H1 (cell line): Measurements from ENCODE around the gene ZNF423. TPM values are rescaled to one million over a fixed set of nuclear protein-coding genes. Genes with fewer than 3 reads are reported as not detected.

Experiments
- CTCF ChIA-PET: fragments of 300-600 bp; sonication (Branson Sonifier 250); formaldehyde crosslinking; loops from one replicate; lab custom pipeline; 2021; ENCODE audit not compliant: partially characterized antibody; lab: Charles Lee
- POLR2A ChIA-PET: fragments of 300-600 bp; sonication (Branson Sonifier 250); formaldehyde crosslinking; loops from one replicate; lab custom pipeline; 2021; ENCODE audit warnings: inconsistent platforms; ENCODE audit not compliant: partially characterized antibody; lab: Charles Lee
- DNase-seq, 2 experiments: peaks; one replicate each; pipeline versions ENCODE4 v3.0.0 to v3.0.0-alpha.2; 2010 to 2022; ENCODE audit warnings: low spot score in 2 of 2, low read depth in 1 of 2, mixed read lengths in 1 of 2
- FAIRE-seq: peaks from 2 replicates; lab custom pipeline; 2011; peaks lifted over from hg19 to GRCh38; lab: Jason Lieb, UNC
- H2AFZ ChIP-seq: 2 replicates; pipeline ENCODE4 v1.8.1; 2012; ENCODE audit warnings: low read length, inconsistent platforms
- H2AK5ac ChIP-seq: 2 replicates; pipeline ENCODE4 v1.6.1; 2013; ENCODE audit warnings: low read depth, low read length
- H2BK120ac ChIP-seq: replicated peaks from 2 replicates; pipeline ENCODE3; 2013; ENCODE audit warnings: low read depth, low read length, inconsistent platforms
- H2BK12ac ChIP-seq: 2 replicates; pipeline ENCODE4 v1.6.1; 2013; ENCODE audit warnings: low read depth, low read length
- H2BK15ac ChIP-seq: 2 replicates; pipeline ENCODE4 v1.6.1; 2013; ENCODE audit warnings: low read length
- H2BK20ac ChIP-seq: 2 replicates; pipeline ENCODE4 v1.6.1; 2013; ENCODE audit warnings: low read length
- H2BK5ac ChIP-seq: 2 replicates; pipeline ENCODE4 v1.6.1; 2013; ENCODE audit warnings: low read depth, low read length
- H3K14ac ChIP-seq: 2 replicates; pipeline ENCODE4 v1.6.1; 2013; ENCODE audit warnings: inconsistent platforms; ENCODE audit not compliant: insufficient read length
- H3K18ac ChIP-seq: 2 replicates; pipeline ENCODE4 v1.6.1; 2013; ENCODE audit warnings: low read length; ENCODE audit errors: extremely low read depth
- H3K23ac ChIP-seq: 2 replicates; pipeline ENCODE4 v1.6.1; 2013; ENCODE audit warnings: inconsistent platforms; ENCODE audit not compliant: insufficient read length
- H3K23me2 ChIP-seq: 2 replicates; pipeline ENCODE4 v1.6.1; 2013; ENCODE audit warnings: low read depth, low read length
- H3K27ac ChIP-seq: 2 replicates; pipeline ENCODE4 v1.6.1; 2011; ENCODE audit warnings: low read depth, low read length, inconsistent platforms
- H3K27me3 ChIP-seq, 4 experiments: replicated peaks in 1 of 4; 1 replicate in 1 of 4; 2 replicates in 3 of 4; pipeline versions ENCODE4 v1.6.1 to v1.8.1; 2011 to 2013; ENCODE audit warnings: low read length in 3 of 4, mild to moderate bottlenecking in 3 of 4, inconsistent platforms in 2 of 4, mixed read lengths in 2 of 4, moderate library complexity in 1 of 4; ENCODE audit not compliant: control insufficient read depth in 3 of 4, insufficient read depth in 3 of 4; ENCODE audit errors: extremely low read depth in 1 of 4
- H3K36me3 ChIP-seq, 4 experiments: 2 replicates each; pipeline versions ENCODE4 v1.6.1 to v1.8.1; 2011 to 2013; ENCODE audit warnings: mild to moderate bottlenecking in 4 of 4, low read length in 3 of 4, moderate library complexity in 2 of 4, control low read depth in 1 of 4, inconsistent platforms in 1 of 4; ENCODE audit not compliant: insufficient read depth in 4 of 4, control insufficient read depth in 2 of 4
- H3K4ac ChIP-seq: replicated peaks from 2 replicates; pipeline ENCODE3; 2013; ENCODE audit warnings: low read length, low read depth, mixed read lengths, inconsistent platforms; ENCODE audit not compliant: insufficient read length
- H3K4me1 ChIP-seq, 4 experiments: replicated peaks in 1 of 4; 1 replicate in 1 of 4; 2 replicates in 3 of 4; pipeline versions ENCODE4 v1.6.1 to v1.8.1; 2011 to 2013; ENCODE audit warnings: low read length in 3 of 4, inconsistent platforms in 2 of 4, mixed read lengths in 1 of 4; ENCODE audit not compliant: insufficient read depth in 4 of 4, control insufficient read depth in 3 of 4
- H3K4me2 ChIP-seq, 2 experiments: 2 replicates each; pipeline versions ENCODE4 v1.6.1 to v1.8.1; 2011 to 2013; ENCODE audit warnings: low read depth in 2 of 2, low read length in 2 of 2, control low read depth in 1 of 2, inconsistent platforms in 1 of 2, mild to moderate bottlenecking in 1 of 2; ENCODE audit not compliant: insufficient read depth in 1 of 2
- H3K4me3 ChIP-seq, 4 experiments: fragments of 200-600, 300-600 bp in 1 of 4; sonication (generic), shearing (Covaris generic), sonication (Bioruptor Twin) in 1 of 4; 2 replicates each; pipeline versions ENCODE4 v1.5.1 to v1.8.1; 2011 to 2016; ENCODE audit warnings: low read length in 4 of 4, low read depth in 3 of 4, control low read depth in 2 of 4, inconsistent platforms in 2 of 4, mild to moderate bottlenecking in 2 of 4, mixed read lengths in 1 of 4, moderate library complexity in 1 of 4; ENCODE audit not compliant: insufficient read depth in 2 of 4; ENCODE audit errors: extremely low read depth in 1 of 4
- H3K56ac ChIP-seq: replicated peaks from 2 replicates; pipeline ENCODE3; 2013; ENCODE audit warnings: low read depth, mild to moderate bottlenecking, mixed read lengths, low read length, inconsistent platforms; ENCODE audit not compliant: insufficient read length
- H3K79me1 ChIP-seq: 2 replicates; pipeline ENCODE4 v1.6.1; 2013; ENCODE audit warnings: low read depth, low read length, control low read depth
- H3K79me2 ChIP-seq, 2 experiments: 2 replicates each; pipeline versions ENCODE4 v1.6.1 to v1.8.1; 2012 to 2013; ENCODE audit warnings: low read length in 2 of 2, mild to moderate bottlenecking in 2 of 2, inconsistent platforms in 1 of 2; ENCODE audit not compliant: insufficient read depth in 2 of 2, control insufficient read depth in 1 of 2
- H3K9ac ChIP-seq, 4 experiments: replicated peaks in 1 of 4; 1 replicate in 1 of 4; 2 replicates in 3 of 4; pipeline versions ENCODE4 v1.6.1 to v1.8.1; 2011 to 2013; ENCODE audit warnings: low read depth in 3 of 4, low read length in 3 of 4, control low read depth in 2 of 4, mild to moderate bottlenecking in 2 of 4, moderate library complexity in 2 of 4, inconsistent platforms in 1 of 4; ENCODE audit errors: extremely low read depth in 1 of 4
- H3K9me3 ChIP-seq, 2 experiments: 2 replicates each; pipeline versions ENCODE4 v1.6.1 to v1.8.1; 2012 to 2013; ENCODE audit warnings: mild to moderate bottlenecking in 2 of 2, moderate library complexity in 2 of 2, control low read depth in 1 of 2, inconsistent platforms in 1 of 2, low read depth in 1 of 2, low read length in 1 of 2, mixed read lengths in 1 of 2; ENCODE audit not compliant: insufficient read depth in 2 of 2
- H4K20me1 ChIP-seq, 2 experiments: replicated peaks in 1 of 2; 2 replicates each; pipeline versions ENCODE3 to v1.8.1; 2011 to 2013; ENCODE audit warnings: inconsistent platforms in 2 of 2, low read length in 2 of 2, mild to moderate bottlenecking in 1 of 2; ENCODE audit not compliant: insufficient read depth in 2 of 2, control insufficient read depth in 1 of 2
- H4K5ac ChIP-seq: 2 replicates; pipeline ENCODE4 v1.6.1; 2013; ENCODE audit warnings: low read length, low read depth, mixed read lengths, inconsistent platforms; ENCODE audit not compliant: insufficient read length
- H4K8ac ChIP-seq: 2 replicates; pipeline ENCODE4 v1.8.0; 2013; ENCODE audit warnings: mild to moderate bottlenecking, moderate library complexity, low read length, inconsistent platforms; ENCODE audit not compliant: insufficient read depth; ENCODE audit errors: extremely low read depth
- H4K91ac ChIP-seq: replicated peaks from 2 replicates; pipeline ENCODE3; 2013; ENCODE audit warnings: low read length, mixed read lengths, inconsistent platforms; ENCODE audit not compliant: insufficient read length
- BRCA1 ChIP-seq: IDR thresholded peaks from 2 replicates; pipeline ENCODE4 v1.6.1; 2012; ENCODE audit warnings: low read depth, low read length, improper control_type of control experiment
- CBX8 ChIP-seq: fragments of 300-800, 300-1000 bp; sonication (generic); IDR thresholded peaks from 2 replicates; pipeline ENCODE4 v1.7.1; 2016; ENCODE audit warnings: low read depth, low read length, borderline replicate concordance
- EGR1 ChIP-seq: IDR thresholded peaks from 2 replicates; pipeline ENCODE4 v1.6.1; 2011; ENCODE audit warnings: low read depth, low read length, borderline replicate concordance
- PHF8 ChIP-seq: fragments of 200-600 bp; sonication (generic); conservative IDR thresholded peaks from 2 replicates; pipeline ENCODE4 v1.7.1; 2012; ENCODE audit warnings: low read depth, mild to moderate bottlenecking, inconsistent platforms, low read length, moderate library complexity
- RAD21 ChIP-seq, 2 experiments: IDR thresholded peaks in 1 of 2; conservative IDR thresholded peaks in 1 of 2; 2 replicates each; pipeline ENCODE4 v1.6.1; 2011; ENCODE audit warnings: low read depth in 2 of 2, low read length in 2 of 2, improper control_type of control experiment in 1 of 2, inconsistent platforms in 1 of 2, mild to moderate bottlenecking in 1 of 2, moderate library complexity in 1 of 2
- RBBP5 ChIP-seq: IDR thresholded peaks from 2 replicates; pipeline ENCODE4 v1.7.1; 2012; ENCODE audit warnings: low read depth, mild to moderate bottlenecking, inconsistent platforms, low read length, moderate library complexity, borderline replicate concordance
- SIX5 ChIP-seq: IDR thresholded peaks from 2 replicates; pipeline ENCODE4 v1.6.1; 2011; ENCODE audit warnings: mild to moderate bottlenecking, low read depth, low read length
- TAF1 ChIP-seq: IDR thresholded peaks from 2 replicates; pipeline ENCODE4 v1.6.1; 2011; ENCODE audit warnings: mild to moderate bottlenecking, low read depth, low read length
- WGBS, 2 experiments: shearing (Covaris generic) in 1 of 2; methylation state at CpG; one replicate each; pipeline versions ENCODE4 v1.1.6 to v1.1.7; 2013 to 2015; ENCODE audit warnings: low lambda C conversion rate in 2 of 2, mixed read lengths in 2 of 2, inconsistent platforms in 1 of 2, low coverage in 1 of 2, missing lambda C conversion rate in 1 of 2; ENCODE audit not compliant: insufficient replicate concordance in 2 of 2, insufficient coverage in 1 of 2, insufficient read length in 1 of 2; ENCODE audit errors: extremely low coverage in 1 of 2, missing lambda C conversion rate in 1 of 2; 5-methylcytosine and 5-hydroxymethylcytosine counted together
- polyA plus RNA-seq, 7 experiments: library from polyadenylated mRNA; depleted of rRNA in 3 of 7; stranded (reverse) in 5 of 7; unstranded in 2 of 7; fragments of >200 nt in 5 of 7; fragments of 200-250 nt in 2 of 7; gene quantifications; 1 replicate in 5 of 7; 2 replicates in 1 of 7; 4 replicates in 1 of 7; pipeline versions ENCODE4 v1.2.1 to v1.2.3, GENCODE V29; 2011 to 2013; ENCODE audit warnings: missing spikeins in 2 of 7, mixed read lengths in 2 of 7
- total RNA-seq: library from RNA; stranded (reverse); fragmentation: NEBNext Ultra II Directional; extraction: Animal tissue kit (Norgen Biotek cat#: 25700); gene quantifications from 2 replicates; pipeline ENCODE4 v1.2.1, GENCODE V29; 2021
- TF ChIP-seq, protein P1 (sequence below): IDR thresholded peaks from 2 replicates; pipeline ENCODE4 v1.6.1; 2012; ENCODE audit warnings: low read length, inconsistent platforms
- TF ChIP-seq, protein P2 (sequence below): IDR thresholded peaks from 2 replicates; pipeline ENCODE4 v1.6.1; 2012; ENCODE audit warnings: inconsistent platforms

Gene ZNF423
- total and polyA plus RNA-seq, 2 of the 8 experiments (the other 6 are each of a cell fraction or from before 2014, with no cell fraction given) = 38.2 to 52.3 TPM

DNA sequence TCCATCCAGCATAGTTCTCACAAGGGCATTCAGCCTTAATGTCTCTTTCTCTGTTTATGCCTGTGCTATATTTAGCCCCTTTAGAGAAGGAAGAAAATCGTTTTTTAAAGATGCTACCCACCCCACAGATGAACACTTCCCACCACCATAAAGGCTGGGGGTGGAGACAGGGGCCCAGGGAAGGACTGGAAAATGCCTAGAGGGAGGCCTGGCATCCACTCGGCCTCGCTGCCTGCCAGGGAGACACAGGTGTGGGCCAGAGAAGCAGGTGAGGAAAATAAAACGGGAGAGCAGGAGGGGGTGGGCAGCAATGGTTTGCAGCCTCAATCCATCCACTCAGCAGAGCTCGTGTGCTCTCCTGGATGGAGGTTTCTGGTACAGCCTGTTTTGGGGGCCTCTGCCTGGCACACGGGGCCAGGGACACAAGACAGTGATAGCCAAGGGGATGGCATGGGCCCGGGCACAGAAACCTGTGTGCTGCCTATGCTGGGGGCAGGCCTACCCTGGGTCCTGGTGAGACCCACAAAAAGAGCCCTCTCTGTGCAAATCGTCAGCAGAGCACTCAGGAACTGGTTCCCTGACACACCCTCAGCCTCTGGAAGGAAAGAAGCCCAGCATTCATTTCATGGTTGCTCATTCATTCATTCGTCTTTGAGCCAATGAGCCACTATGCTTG is 360.9 kb downstream of the ZNF423 start:
- Histone ChIP-seq H3K23ac (no peak overlapping the region), H4K20me1 (peaks cover 2 to 5% of the 10 kb centered on the region in 2 experiments), H3K36me3 (no peaks in the 10 kb centered on the region), H4K5ac (no peak overlapping the region), H2AFZ (no peak overlapping the region), H3K56ac (no peak overlapping the region), H3K23me2 (no peaks in the 10 kb centered on the region; the same call in 1 of the 2 replicates), H2BK120ac (no peak overlapping the region), H2AK5ac (no peak overlapping the region), H3K9ac (no peak overlapping the region), H3K79me2 (no peaks in the 10 kb centered on the region), H3K27me3 (no peaks in the 10 kb centered on the region), H3K4me1 (peaks cover 0 to 16% (median 5%) of the 10 kb centered on the region in 4 experiments; a peak in 6 of 7 replicates), H3K14ac (no peak overlapping the region), H4K8ac (no peak overlapping the region; the same call in 1 of the 2 replicates), H2BK12ac (no peak overlapping the region), H2BK15ac (no peak overlapping the region), H3K4me2 (no peak overlapping the region), H3K18ac (no peak overlapping the region), H3K4ac (no peak overlapping the region), H2BK20ac (no peak overlapping the region), H3K79me1 (no peaks in the 10 kb centered on the region), H3K4me3 (no peak overlapping the region), H2BK5ac (no peak overlapping the region), H4K91ac (no peak overlapping the region), H3K9me3 (no peaks in the 10 kb centered on the region), H3K27ac (no peak overlapping the region)
- no peak for DNase-seq
- 86% methylated on average over 9 of the region's 9 CpGs; no CpG with 5 or more reads in 1 of the 2 experiments for whole genome bisulfite sequencing, 2 experiments
- POLR2A ChIA-PET = no interaction called here
- CTCF ChIA-PET = interaction anchor here (0.7 kb wide), 1 partner anchor 9 kb away, joined by 3 read pairs; no protein-coding TSS in a partner anchor
- FAIRE-seq = no peak
- TF ChIP-seq EGR1 (no peak), RBBP5 (no peak), SIX5 (no peak), RAD21 (IDR thresholded peaks at IDR 0.05 in 1 of 2, conservative IDR thresholded peaks at IDR 0.05 in 1 of 2; ENCODE audit: low read depth in 2 of 2, low read length in 2 of 2) (no peak), BRCA1 (no peak), CBX8 (no peak), TAF1 (no peak), PHF8 (no peak)
- TF ChIP-seq, protein P1, sequence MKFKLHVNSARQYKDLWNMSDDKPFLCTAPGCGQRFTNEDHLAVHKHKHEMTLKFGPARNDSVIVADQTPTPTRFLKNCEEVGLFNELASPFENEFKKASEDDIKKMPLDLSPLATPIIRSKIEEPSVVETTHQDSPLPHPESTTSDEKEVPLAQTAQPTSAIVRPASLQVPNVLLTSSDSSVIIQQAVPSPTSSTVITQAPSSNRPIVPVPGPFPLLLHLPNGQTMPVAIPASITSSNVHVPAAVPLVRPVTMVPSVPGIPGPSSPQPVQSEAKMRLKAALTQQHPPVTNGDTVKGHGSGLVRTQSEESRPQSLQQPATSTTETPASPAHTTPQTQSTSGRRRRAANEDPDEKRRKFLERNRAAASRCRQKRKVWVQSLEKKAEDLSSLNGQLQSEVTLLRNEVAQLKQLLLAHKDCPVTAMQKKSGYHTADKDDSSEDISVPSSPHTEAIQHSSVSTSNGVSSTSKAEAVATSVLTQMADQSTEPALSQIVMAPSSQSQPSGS = no peak
- TF ChIP-seq, protein P2, sequence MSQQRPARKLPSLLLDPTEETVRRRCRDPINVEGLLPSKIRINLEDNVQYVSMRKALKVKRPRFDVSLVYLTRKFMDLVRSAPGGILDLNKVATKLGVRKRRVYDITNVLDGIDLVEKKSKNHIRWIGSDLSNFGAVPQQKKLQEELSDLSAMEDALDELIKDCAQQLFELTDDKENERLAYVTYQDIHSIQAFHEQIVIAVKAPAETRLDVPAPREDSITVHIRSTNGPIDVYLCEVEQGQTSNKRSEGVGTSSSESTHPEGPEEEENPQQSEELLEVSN = no peak
